ENCODE data around the gene KIF2C.

- TF ChIP-seq EZH2phosphoT487 (IDR thresholded peaks at IDR 0.05; ENCODE audit: borderline replicate concordance, low read depth, low read length): no peak
- TF ChIP-seq CTCF (conservative IDR thresholded peaks at IDR 0.05; ENCODE audit: low read length): no peak
Observed at GRCh38 chr1:44743211-44743610, 3.6 kb downstream of the KIF2C start.

Measured in OCI-LY7 (cell line).